Upper lobe of left lung (tissue), 6 donors: ENCODE data around the gene ATOSA. TPM values are rescaled to one million over a fixed set of nuclear protein-coding genes. Genes with fewer than 3 reads are reported as not detected.

Experiments
- ATAC-seq, 2 donors: fragments of 200-7000 bp; cut with Tn5 transposase; one replicate each; pipeline ENCODE4 v1.9.1; 2022; ENCODE audit warnings: mild to moderate bottlenecking in 2 of 2, moderate library complexity in 2 of 2; ENCODE audit not compliant: low FRiP score in 2 of 2
- DNase-seq, 2 donors: peaks; one replicate each; pipeline ENCODE4 v3.0.0-alpha.2; 2019 to 2020
- H3K27ac ChIP-seq, 4 donors: fragments of 200-600 bp; sonication (generic); one replicate each; pipeline ENCODE4 v1.5.1; 2016 to 2019
- H3K27me3 ChIP-seq, 4 donors: fragments of 200-600 bp; sonication (generic); one replicate each; pipeline ENCODE4 v1.5.1; 2017 to 2019
- H3K36me3 ChIP-seq, 4 donors: fragments of 200-600 bp; sonication (generic); one replicate each; pipeline ENCODE4 v1.5.1; 2016 to 2019
- H3K4me1 ChIP-seq, 4 donors: fragments of 200-600 bp; sonication (generic); one replicate each; pipeline ENCODE4 v1.5.1; 2018 to 2019
- H3K4me3 ChIP-seq, 4 donors: fragments of 200-600 bp; sonication (generic); one replicate each; pipeline ENCODE4 v1.5.1; 2017 to 2019; ENCODE audit warnings: mild to moderate bottlenecking in 2 of 4, moderate library complexity in 1 of 4
- H3K9me3 ChIP-seq, 4 donors: fragments of 200-600 bp; sonication (generic); one replicate each; pipeline ENCODE4 v1.5.1; 2018 to 2019
- EP300 ChIP-seq, 4 donors: sonication (generic); formaldehyde crosslinking; IDR thresholded peaks; one replicate each; pipeline ENCODE4 v1.5.1; 2017; ENCODE audit warnings: antibody characterized with exemption in 4 of 4, control low read depth in 2 of 4
- POLR2A ChIP-seq, 4 donors: fragments of 450-650 bp; IDR thresholded peaks; one replicate each; pipeline ENCODE4 v1.5.1; 2016 to 2017; ENCODE audit warnings: antibody characterized with exemption in 4 of 4, mild to moderate bottlenecking in 2 of 4
- POLR2AphosphoS5 ChIP-seq, 2 donors: sonication (generic); formaldehyde crosslinking; IDR thresholded peaks; one replicate each; pipeline ENCODE4 v1.5.1; 2017; ENCODE audit warnings: antibody characterized with exemption in 2 of 2
- whole genome bisulfite sequencing, 2 donors: methylation state at CpG; one replicate each; pipeline ENCODE4 v1.1.5; 2017 to 2018; 5-methylcytosine and 5-hydroxymethylcytosine counted together
- total RNA-seq, 6 donors: library from RNA; depleted of rRNA in 4 of 6; stranded (reverse); fragments of >200 nt in 4 of 6; gene quantifications; one replicate each; pipeline versions ENCODE4 v1.1.0 to v1.2.1, GENCODE V29; 2016 to 2021
- TF ChIP-seq, protein P1 (sequence below), 6 experiments: fragments of 450-650 bp in 4 of 6; fragments of 200-600 bp in 2 of 6; sonication (generic) in 2 of 6; IDR thresholded peaks; one replicate each; pipeline ENCODE4 v1.5.1; 2016 to 2019; ENCODE audit warnings: antibody characterized with exemption in 6 of 6
- donor health status: DM: no; HTN: no; CAD: no; lungs with moderate emphysema.
- donor health status: DM: no; HTN: yes; CAD: no; lungs with severe emphysema.

The ATOSA gene
- total RNA-seq, 6 donors from 2014 or later = 30.8 to 115 (median 45.4) TPM

DNA sequence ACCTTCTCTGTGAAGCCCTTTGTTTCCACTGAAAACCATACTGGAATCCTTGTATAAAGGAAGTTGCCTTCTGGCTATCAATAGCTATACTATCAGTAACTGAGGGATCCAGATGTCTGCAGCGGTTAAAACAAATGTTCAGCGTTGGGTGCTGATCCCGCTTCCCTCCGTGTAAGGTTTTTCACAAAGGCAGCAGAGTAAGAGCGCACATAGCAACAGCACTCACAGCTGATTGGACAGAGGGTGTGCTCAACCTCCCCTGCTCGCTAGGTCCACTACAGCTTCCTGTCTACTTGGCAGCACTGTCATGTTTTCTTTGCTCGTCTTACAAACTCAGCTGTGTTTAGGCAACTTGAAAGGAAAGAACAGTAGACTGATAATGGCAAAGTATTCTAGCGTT, 27.3 kb downstream of the ATOSA start:
- peak overlapping the region in 3 of 4 donors; percentile 15 to 82 (median 73) for H3K27ac ChIP-seq
- peaks cover 0 to 5% (median 0%) of the 10 kb centered on the region in 4 donors for H3K36me3 ChIP-seq
- H3K27me3 ChIP-seq = no peaks in the 10 kb centered on the region
- H3K9me3 ChIP-seq = no peaks in the 10 kb centered on the region
- H3K4me3 ChIP-seq = peak overlapping the region in 3 of 4 donors; percentile 5 to 26 (median 15)
- H3K4me1 ChIP-seq = peaks cover 23 to 35% (median 34%) of the 10 kb centered on the region in 4 donors
- 22 to 29% methylated on average over 8 of the region's 8 CpGs for WGBS, 2 donors
- peak in 1 of 2 donors; percentile 80 for DNase-seq
- ATAC-seq = peak; percentile 94 to 98
- TF ChIP-seq, protein P1, sequence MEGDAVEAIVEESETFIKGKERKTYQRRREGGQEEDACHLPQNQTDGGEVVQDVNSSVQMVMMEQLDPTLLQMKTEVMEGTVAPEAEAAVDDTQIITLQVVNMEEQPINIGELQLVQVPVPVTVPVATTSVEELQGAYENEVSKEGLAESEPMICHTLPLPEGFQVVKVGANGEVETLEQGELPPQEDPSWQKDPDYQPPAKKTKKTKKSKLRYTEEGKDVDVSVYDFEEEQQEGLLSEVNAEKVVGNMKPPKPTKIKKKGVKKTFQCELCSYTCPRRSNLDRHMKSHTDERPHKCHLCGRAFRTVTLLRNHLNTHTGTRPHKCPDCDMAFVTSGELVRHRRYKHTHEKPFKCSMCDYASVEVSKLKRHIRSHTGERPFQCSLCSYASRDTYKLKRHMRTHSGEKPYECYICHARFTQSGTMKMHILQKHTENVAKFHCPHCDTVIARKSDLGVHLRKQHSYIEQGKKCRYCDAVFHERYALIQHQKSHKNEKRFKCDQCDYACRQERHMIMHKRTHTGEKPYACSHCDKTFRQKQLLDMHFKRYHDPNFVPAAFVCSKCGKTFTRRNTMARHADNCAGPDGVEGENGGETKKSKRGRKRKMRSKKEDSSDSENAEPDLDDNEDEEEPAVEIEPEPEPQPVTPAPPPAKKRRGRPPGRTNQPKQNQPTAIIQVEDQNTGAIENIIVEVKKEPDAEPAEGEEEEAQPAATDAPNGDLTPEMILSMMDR (IDR thresholded peaks at IDR 0.05) = no peak
- no peak for TF ChIP-seq POLR2A (IDR thresholded peaks at IDR 0.05)

DNA sequence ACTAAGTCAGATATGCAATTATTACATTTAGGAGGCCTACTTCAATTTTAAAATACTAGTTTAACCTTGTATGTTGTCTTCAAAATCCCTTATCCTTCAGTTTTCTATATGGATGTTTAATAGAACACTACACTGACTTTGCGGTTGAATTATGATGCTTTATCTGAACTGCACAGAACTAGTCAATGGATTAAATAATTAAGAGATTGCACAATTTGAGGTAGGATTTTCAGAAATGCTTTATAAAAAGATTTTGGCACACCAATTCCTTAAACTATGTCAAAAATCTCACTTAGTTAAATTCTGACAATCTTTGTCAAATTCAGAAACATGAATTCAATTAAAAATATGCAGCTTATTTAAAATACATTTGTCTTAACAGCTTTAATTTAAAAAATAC, 28.1 kb downstream of the ATOSA start:
- TF ChIP-seq POLR2AphosphoS5 (IDR thresholded peaks at IDR 0.05) (no peak), POLR2A (IDR thresholded peaks at IDR 0.05) (no peak), EP300 (IDR thresholded peaks at IDR 0.05) (no peak)
- TF ChIP-seq, protein P1 (IDR thresholded peaks at IDR 0.05) = no peak
- H3K9me3 ChIP-seq = no peaks in the 10 kb centered on the region
- H3K36me3 ChIP-seq = peaks cover 0 to 9% (median 0%) of the 10 kb centered on the region in 4 donors
- H3K27me3 ChIP-seq = no peaks in the 10 kb centered on the region
- 88 to 91% methylated on average over 1 of the region's 1 CpG for WGBS, 2 donors
- ATAC-seq (no peak), DNase-seq (no peak)
- H3K4me3 ChIP-seq = peak overlapping the region in 2 of 4 donors; percentile 5 to 26
- H3K27ac ChIP-seq = peak overlapping the region in 2 of 4 donors; percentile 73 to 82
- H3K4me1 ChIP-seq = peaks cover 18 to 33% (median 28%) of the 10 kb centered on the region in 4 donors

DNA sequence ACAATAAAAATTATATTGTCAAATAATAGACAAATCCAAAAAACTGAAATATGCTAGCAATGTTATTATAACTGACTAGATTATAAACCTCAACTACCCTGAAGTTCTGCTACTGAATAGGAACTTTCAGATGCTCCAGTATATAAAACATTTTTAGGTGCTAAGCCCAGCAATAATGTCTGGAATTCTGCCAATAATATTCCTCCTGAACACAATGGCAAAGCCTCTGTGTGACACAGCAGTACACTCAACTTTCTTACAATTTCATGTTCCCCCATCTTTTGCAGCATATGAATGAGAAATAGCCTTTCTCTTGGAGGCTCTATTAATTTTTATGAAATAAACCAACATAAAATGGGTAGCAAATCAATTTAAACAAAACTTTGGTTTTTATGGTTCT, 29.5 kb downstream of the ATOSA start:
- no peak for ATAC-seq
- Histone ChIP-seq H3K9me3 (no peaks in the 10 kb centered on the region), H3K4me1 (peaks cover 12 to 29% (median 24%) of the 10 kb centered on the region in 4 donors), H3K27ac (no peak overlapping the region), H3K27me3 (no peaks in the 10 kb centered on the region), H3K36me3 (peaks cover 0 to 6% (median 0%) of the 10 kb centered on the region in 4 donors), H3K4me3 (no peak overlapping the region)
- no peak for DNase-seq
- TF ChIP-seq POLR2A (IDR thresholded peaks at IDR 0.05) = no peak
- TF ChIP-seq EP300 (IDR thresholded peaks at IDR 0.05) = no peak
- no peak for TF ChIP-seq POLR2AphosphoS5 (IDR thresholded peaks at IDR 0.05)
- TF ChIP-seq, protein P1 (IDR thresholded peaks at IDR 0.05) = no peak

DNA sequence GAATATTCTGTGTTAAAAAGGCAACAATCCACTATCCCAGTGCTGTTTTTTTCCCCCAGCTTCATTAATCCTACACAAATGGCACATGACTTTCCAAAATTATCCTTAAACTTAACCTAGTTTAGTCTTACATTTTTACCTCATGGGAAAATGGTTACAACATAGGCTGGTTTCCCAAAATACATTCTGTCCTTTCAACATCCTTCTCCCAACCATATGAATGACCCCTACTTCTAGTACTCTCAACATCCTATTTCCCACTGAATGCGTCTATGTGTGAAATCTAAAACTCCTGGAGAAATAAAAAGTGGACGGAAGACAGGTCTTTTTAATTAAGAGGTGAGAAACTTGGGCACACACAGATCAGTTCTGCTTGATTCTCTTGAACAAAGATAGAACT, 33.3 kb downstream of the ATOSA start:
- Histone ChIP-seq H3K9me3 (no peaks in the 10 kb centered on the region), H3K27me3 (no peaks in the 10 kb centered on the region), H3K4me1 (peaks cover 0 to 3% (median under 1%) of the 10 kb centered on the region in 4 donors), H3K36me3 (peaks cover 0 to 10% (median 0%) of the 10 kb centered on the region in 4 donors), H3K4me3 (no peak overlapping the region), H3K27ac (no peak overlapping the region)
- TF ChIP-seq POLR2AphosphoS5 (IDR thresholded peaks at IDR 0.05) = no peak
- no peak for TF ChIP-seq EP300 (IDR thresholded peaks at IDR 0.05)
- TF ChIP-seq, protein P1 (IDR thresholded peaks at IDR 0.05) = no peak
- TF ChIP-seq POLR2A (IDR thresholded peaks at IDR 0.05) = no peak
- no peak for ATAC-seq
- WGBS, 2 donors = 88 to 97% methylated on average over 2 of the region's 2 CpGs
- DNase-seq = no peak
